Activated B cell treated with CpG ODN at 0.5 μM for 24 hours (primary cell): ENCODE results near the gene ASAP2. TPM values are rescaled to one million over a fixed set of nuclear protein-coding genes. Genes with fewer than 3 reads are reported as not detected.

ENCODE experiments used
- ATAC-seq: fragments of 200-7000 bp; cut with Tn5 transposase; one replicate; pipeline ENCODE4 v1.10.0; 2021; ENCODE audit warnings: low read depth, mild to moderate bottlenecking, moderate library complexity
- CTCF ChIA-PET: fragments of 350-600 bp; sonication (Branson Sonifier 250); formaldehyde crosslinking; loops from one replicate; lab custom pipeline; 2021; ENCODE audit warnings: antibody characterized with exemption; lab: Charles Lee
- POLR2A ChIA-PET: fragments of 350-600 bp; sonication (Branson Sonifier 250); formaldehyde crosslinking; loops from one replicate; lab custom pipeline; 2021; ENCODE audit warnings: antibody characterized with exemption; lab: Charles Lee
- DNase-seq: peaks from one replicate; pipeline ENCODE4 v3.0.0; 2022
- H3K27ac Mint-ChIP-seq: one replicate; pipeline ENCODE4 v1.8.0; 2020; ENCODE audit warnings: mixed read lengths
- H3K27me3 Mint-ChIP-seq: one replicate; pipeline ENCODE4 v1.8.0; 2021; ENCODE audit warnings: mixed read lengths
- H3K36me3 Mint-ChIP-seq: one replicate; pipeline ENCODE4 v1.8.0; 2021; ENCODE audit warnings: low read depth, mixed read lengths
- H3K4me1 Mint-ChIP-seq: one replicate; pipeline ENCODE4 v1.8.0; 2021; ENCODE audit warnings: mixed read lengths
- H3K4me3 Mint-ChIP-seq: one replicate; pipeline ENCODE4 v1.8.0; 2020; ENCODE audit warnings: mild to moderate bottlenecking, mixed read lengths
- H3K9me3 Mint-ChIP-seq: one replicate; pipeline ENCODE4 v1.8.0; 2020; ENCODE audit warnings: mixed read lengths
- CTCF ChIP-seq: fragments of 200-600 bp; IDR thresholded peaks from one replicate; pipeline ENCODE4 v1.8.0; 2022; ENCODE audit warnings: antibody characterized with exemption, mild to moderate bottlenecking
- intact Hi-C: fragments of 100-400 bp; cut with micrococcal nuclease; formaldehyde crosslinking; loops from one replicate; pipeline ENCODE4 v1.15.1; 2024
- total RNA-seq: library from RNA; stranded (reverse); gene quantifications from 2 replicates; pipeline ENCODE4 v1.2.3, GENCODE V29; 2022

ASAP2 gene
- total RNA-seq, 1 donor from 2014 or later = not detected

- no peak overlapping the region for H3K27ac Mint-ChIP-seq
- peaks cover 66% of the 10 kb centered on the region for H3K36me3 Mint-ChIP-seq
Observed at GRCh38 chr2:9412781-9413180, 206.2 kb downstream of the ASAP2 start.

DNA sequence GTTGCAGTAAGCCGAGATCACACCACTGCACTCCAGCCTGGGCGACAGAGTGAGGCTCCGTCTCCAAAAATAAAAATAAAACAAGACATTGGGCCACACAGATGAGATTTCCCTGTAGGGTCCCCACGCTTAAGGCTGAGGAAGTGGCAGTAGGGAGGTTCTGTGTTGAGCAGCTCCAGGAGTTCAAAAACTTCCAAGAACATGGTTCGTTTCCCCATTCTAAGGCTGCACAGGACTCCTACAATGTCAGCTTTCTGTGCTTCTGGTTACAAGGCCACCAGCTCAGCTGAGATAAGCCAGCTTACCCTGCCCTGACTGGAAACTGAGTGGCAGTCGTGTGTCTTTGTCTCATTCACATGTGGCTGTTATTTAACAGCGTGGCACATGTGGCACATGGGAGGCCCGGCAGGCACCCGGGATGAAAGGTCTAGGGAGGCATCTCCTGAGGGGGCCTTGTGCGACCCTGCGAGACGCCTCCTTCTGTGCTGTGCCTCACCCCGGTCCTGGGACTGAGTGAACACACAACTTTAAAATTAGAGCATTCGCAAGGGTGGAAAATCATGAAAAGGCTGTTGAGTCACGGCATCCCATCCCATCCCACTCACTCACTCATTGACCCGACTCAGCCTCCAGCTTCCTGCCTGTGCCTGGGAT lies 209.0 kb downstream of the ASAP2 start:
- Mint-ChIP-seq H3K36me3 (peaks cover 48% of the 10 kb centered on the region), H3K4me1 (peaks cover 9% of the 10 kb centered on the region), H3K9me3 (no peaks in the 10 kb centered on the region), H3K27me3 (no peaks in the 10 kb centered on the region), H3K27ac (no peak overlapping the region), H3K4me3 (no peak overlapping the region)
- no peak for TF ChIP-seq CTCF
- no peak for DNase-seq
- ATAC-seq = no peak
- ChIA-PET POLR2A (no interaction called here), CTCF (no interaction called here)
- intact Hi-C loops = no loop called here

More at GRCh38 chr2:9412781-9413180, 206.2 kb downstream of the ASAP2 start:
- H3K27me3 Mint-ChIP-seq = no peaks in the 10 kb centered on the region
- TF ChIP-seq CTCF = no peak
- DNase-seq = no peak
- ChIA-PET CTCF (no interaction called here), POLR2A (interaction anchor here (0.5 kb wide), 1 partner anchor 39 kb away, joined by 3 read pairs; no protein-coding TSS in a partner anchor)
- no peaks in the 10 kb centered on the region for H3K9me3 Mint-ChIP-seq
- H3K4me1 Mint-ChIP-seq = no peaks in the 10 kb centered on the region
- no peak overlapping the region for H3K4me3 Mint-ChIP-seq
- intact Hi-C loops = no loop called here
- no peak for ATAC-seq

- Mint-ChIP-seq H3K27ac (no peak overlapping the region), H3K36me3 (peaks cover 41% of the 10 kb centered on the region), H3K27me3 (no peaks in the 10 kb centered on the region), H3K4me3 (no peak overlapping the region), H3K9me3 (no peaks in the 10 kb centered on the region), H3K4me1 (peaks cover 11% of the 10 kb centered on the region)
- ATAC-seq = no peak
- DNase-seq = no peak
- intact Hi-C loops = no loop called here
- no peak for TF ChIP-seq CTCF
- ChIA-PET POLR2A (no interaction called here), CTCF (no interaction called here)
Observed at GRCh38 chr2:9416267-9416961, 209.8 kb downstream of the ASAP2 start.

- H3K36me3 Mint-ChIP-seq = peaks cover 37% of the 10 kb centered on the region
- DNase-seq (no peak), ATAC-seq (no peak)
- TF ChIP-seq CTCF = no peak
- intact Hi-C loops = no loop called here
- no peak overlapping the region for H3K27ac Mint-ChIP-seq
- no peaks in the 10 kb centered on the region for H3K9me3 Mint-ChIP-seq
- no peak overlapping the region for H3K4me3 Mint-ChIP-seq
- no peaks in the 10 kb centered on the region for H3K27me3 Mint-ChIP-seq
- ChIA-PET POLR2A (no interaction called here), CTCF (no interaction called here)
- peaks cover 15% of the 10 kb centered on the region for H3K4me1 Mint-ChIP-seq
Observed at GRCh38 chr2:9416962-9417316, 210.3 kb downstream of the ASAP2 start.

GRCh38 chr2:9417725-9418124 lies 211.1 kb downstream of the ASAP2 start:
- ChIA-PET POLR2A (interaction anchor here (0.6 kb wide), 1 partner anchor 552 kb away, joined by 3 read pairs; no protein-coding TSS in a partner anchor), CTCF (no interaction called here)
- ATAC-seq = no peak
- no peak for DNase-seq
- intact Hi-C loops = no loop called here
- no peak overlapping the region for H3K4me3 Mint-ChIP-seq
- H3K27ac Mint-ChIP-seq = no peak overlapping the region
- no peaks in the 10 kb centered on the region for H3K9me3 Mint-ChIP-seq
- H3K4me1 Mint-ChIP-seq = peaks cover 22% of the 10 kb centered on the region
- peaks cover 32% of the 10 kb centered on the region for H3K36me3 Mint-ChIP-seq
- H3K27me3 Mint-ChIP-seq = no peaks in the 10 kb centered on the region
- no peak for TF ChIP-seq CTCF
